Endodermal cell (in vitro differentiated cells): ENCODE data around the gene OR1F1. TPM values are rescaled to one million over a fixed set of nuclear protein-coding genes. Genes with fewer than 3 reads are reported as not detected.

Experiments used
- DNase-seq: peaks from one replicate; pipeline ENCODE4 v3.0.0-alpha.2; 2017
- H3K27ac ChIP-seq: 2 replicates; pipeline ENCODE4 v1.5.1; 2013; ENCODE audit warnings: mild to moderate bottlenecking, low read depth, low read length, moderate library complexity
- H3K27me3 ChIP-seq: 2 replicates; pipeline ENCODE4 v1.6.1; 2013; ENCODE audit warnings: mild to moderate bottlenecking, low read length, moderate library complexity; ENCODE audit not compliant: insufficient read depth, control insufficient read depth, poor library complexity, severe bottlenecking
- H3K36me3 ChIP-seq: 2 replicates; pipeline ENCODE4 v1.7.0; 2013; ENCODE audit warnings: mild to moderate bottlenecking, low read length, moderate library complexity; ENCODE audit not compliant: control insufficient read depth, insufficient read depth
- H3K4me1 ChIP-seq: one replicate; pipeline ENCODE4 v1.7.0; 2013; ENCODE audit warnings: low read length; ENCODE audit not compliant: control insufficient read depth, insufficient read depth
- H3K4me3 ChIP-seq: 2 replicates; pipeline ENCODE4 v1.5.1; 2013; ENCODE audit warnings: mild to moderate bottlenecking, low read length, moderate library complexity
- H3K9ac ChIP-seq: 2 replicates; pipeline ENCODE4 v1.6.1; 2013; ENCODE audit warnings: mild to moderate bottlenecking, low read length, moderate library complexity; ENCODE audit not compliant: poor library complexity, severe bottlenecking; ENCODE audit errors: extremely low read depth
- H3K9me3 ChIP-seq: 2 replicates; pipeline ENCODE4 v1.6.1; 2013; ENCODE audit warnings: mild to moderate bottlenecking, low read length, moderate library complexity; ENCODE audit not compliant: control insufficient read depth
- H3K27ac Mint-ChIP-seq: 2 replicates; pipeline ENCODE4 v1.8.0; 2020; ENCODE audit warnings: mixed read lengths
- H3K27me3 Mint-ChIP-seq: 2 replicates; pipeline ENCODE4 v1.8.0; 2021; ENCODE audit warnings: mild to moderate bottlenecking, mixed read lengths; ENCODE audit not compliant: insufficient read depth
- H3K36me3 Mint-ChIP-seq: 2 replicates; pipeline ENCODE4 v1.8.0; 2020; ENCODE audit warnings: low read depth, mixed read lengths
- H3K4me1 Mint-ChIP-seq: 2 replicates; pipeline ENCODE4 v1.8.0; 2020; ENCODE audit warnings: mixed read lengths
- H3K4me3 Mint-ChIP-seq: 2 replicates; pipeline ENCODE4 v1.8.0; 2020; ENCODE audit warnings: mild to moderate bottlenecking, moderate library complexity, mixed read lengths
- H3K9me3 Mint-ChIP-seq: 2 replicates; pipeline ENCODE4 v1.8.0; 2020; ENCODE audit warnings: mild to moderate bottlenecking, mixed read lengths
- CTCF ChIP-seq: fragments of 200-600 bp; sonication (generic); conservative IDR thresholded peaks from 2 replicates; pipeline ENCODE4 v1.5.0; 2021; ENCODE audit warnings: antibody characterized with exemption, mild to moderate bottlenecking
- WGBS, 2 experiments: methylation state at CpG; one replicate each; pipeline versions ENCODE4 v1.1.5 to v1.1.7; 2013; ENCODE audit warnings: missing lambda C conversion rate in 2 of 2, mixed read lengths in 1 of 2; ENCODE audit not compliant: insufficient coverage in 1 of 2, insufficient read length in 1 of 2; 5-methylcytosine and 5-hydroxymethylcytosine counted together
- total RNA-seq, 2 donors: library from RNA; stranded (reverse); fragmentation: NEBNext Ultra II Directional in 1 of 2; extraction: Animal tissue kit (Norgen Biotek cat#: 25700) in 1 of 2; gene quantifications; 2 replicates in 1 of 2; 3 replicates in 1 of 2; pipeline ENCODE4 v1.2.1, GENCODE V29; 2021

Gene OR1F1
- total RNA-seq, 2 donors from 2014 or later: 0.29 TPM; not detected in 1

DNA sequence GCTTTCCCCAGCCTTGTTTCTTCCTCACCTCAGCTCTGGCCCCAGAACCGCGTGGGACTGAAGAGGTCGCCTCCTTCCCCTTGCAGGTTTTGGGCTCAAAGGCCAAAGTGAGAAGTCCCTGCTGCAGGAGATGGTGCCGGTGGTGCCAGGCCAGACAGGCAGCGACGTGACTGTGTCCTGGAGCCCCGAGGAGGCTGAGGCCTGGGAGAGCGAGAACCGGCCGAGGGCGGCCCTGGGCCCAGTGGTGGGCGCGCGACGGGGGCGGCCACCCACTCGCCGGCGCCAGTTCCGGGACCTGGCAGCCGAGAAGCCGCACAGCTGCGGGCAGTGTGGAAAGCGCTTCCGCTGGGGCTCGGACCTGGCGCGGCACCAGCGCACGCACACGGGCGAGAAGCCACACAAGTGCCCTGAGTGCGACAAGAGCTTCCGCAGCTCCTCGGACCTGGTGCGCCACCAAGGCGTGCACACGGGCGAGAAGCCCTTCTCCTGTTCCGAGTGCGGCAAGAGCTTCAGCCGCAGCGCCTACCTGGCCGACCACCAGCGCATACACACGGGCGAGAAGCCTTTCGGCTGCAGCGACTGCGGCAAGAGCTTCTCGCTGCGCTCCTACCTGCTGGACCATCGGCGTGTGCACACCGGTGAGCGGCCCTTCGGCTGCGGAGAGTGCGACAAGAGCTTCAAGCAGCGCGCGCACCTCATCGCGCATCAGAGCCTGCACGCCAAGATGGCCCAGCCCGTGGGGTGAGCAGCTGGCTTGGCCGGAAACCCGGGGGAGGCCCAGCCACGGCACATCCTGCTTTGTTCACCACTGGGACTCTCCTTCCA lies 47.2 kb upstream of the OR1F1 start:
- Histone ChIP-seq H3K36me3 (no peaks in the 10 kb centered on the region), H3K27ac (no peak overlapping the region), H3K4me3 (no peak overlapping the region), H3K27me3 (no peaks in the 10 kb centered on the region), H3K9ac (no peak overlapping the region), H3K4me1 (no peaks in the 10 kb centered on the region), H3K9me3 (no peaks in the 10 kb centered on the region)
- Mint-ChIP-seq H3K9me3 (no peaks in the 10 kb centered on the region), H3K4me3 (no peak overlapping the region), H3K27me3 (peaks cover 4% of the 10 kb centered on the region), H3K27ac (no peak overlapping the region), H3K36me3 (peaks cover 14% of the 10 kb centered on the region), H3K4me1 (peaks cover 1% of the 10 kb centered on the region)
- TF ChIP-seq CTCF: no peak
- no peak for DNase-seq
- WGBS, 2 experiments: 94 to 97% methylated on average over 59 to 69 of the region's 69 CpGs

DNA sequence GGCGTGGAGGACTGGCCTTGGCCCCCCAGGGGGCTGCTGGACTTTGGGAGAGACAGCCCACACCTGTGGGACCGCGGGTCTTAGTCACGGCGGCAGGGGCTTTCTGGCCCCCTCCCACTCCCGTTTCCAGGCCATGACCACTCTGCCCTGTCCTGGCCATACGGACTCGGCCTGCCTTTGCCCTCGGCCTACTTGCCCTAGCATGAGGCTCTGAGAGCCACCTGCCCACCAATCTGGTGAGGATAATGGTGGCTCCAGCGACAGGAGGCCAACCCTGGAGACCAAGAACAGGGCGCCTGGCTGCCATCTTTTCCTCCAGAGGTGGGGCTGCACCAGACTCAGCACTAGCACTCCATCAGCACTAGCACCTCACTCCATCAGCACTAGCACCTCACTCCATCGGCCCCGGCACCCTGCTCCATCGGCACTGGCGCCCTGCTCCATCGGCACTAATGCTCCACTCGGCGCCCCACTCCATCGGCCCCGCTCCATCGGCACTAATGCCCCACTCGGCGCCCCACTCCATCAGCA lies 46.2 kb upstream of the OR1F1 start:
- H3K27me3 Mint-ChIP-seq: peaks cover 7% of the 10 kb centered on the region
- H3K9me3 Mint-ChIP-seq: no peaks in the 10 kb centered on the region
- 95 to 100% methylated on average over 1 to 23 of the region's 23 CpGs for WGBS, 2 experiments

GRCh38 chr16:3142327-3142726 lies 45.7 kb upstream of the OR1F1 start:
- Histone ChIP-seq H3K27me3 (peaks cover under 1% of the 10 kb centered on the region), H3K27ac (no peak overlapping the region), H3K9me3 (no peaks in the 10 kb centered on the region), H3K4me3 (no peak overlapping the region), H3K9ac (no peak overlapping the region), H3K4me1 (no peaks in the 10 kb centered on the region), H3K36me3 (no peaks in the 10 kb centered on the region)
- TF ChIP-seq CTCF: no peak
- H3K4me3 Mint-ChIP-seq: no peak overlapping the region
- no peaks in the 10 kb centered on the region for H3K9me3 Mint-ChIP-seq
- no peak overlapping the region for H3K27ac Mint-ChIP-seq
- no peaks in the 10 kb centered on the region for H3K4me1 Mint-ChIP-seq
- peaks cover 7% of the 10 kb centered on the region for H3K27me3 Mint-ChIP-seq
- peaks cover 14% of the 10 kb centered on the region for H3K36me3 Mint-ChIP-seq
- no peak for DNase-seq
- WGBS, 2 experiments: 96% methylated on average over 19 to 22 of the region's 22 CpGs

More for the DNA sequence above, 46.2 kb upstream of the OR1F1 start:
- H3K4me1 Mint-ChIP-seq: no peaks in the 10 kb centered on the region
- peaks cover 14% of the 10 kb centered on the region for H3K36me3 Mint-ChIP-seq
- no peak overlapping the region for H3K4me3 Mint-ChIP-seq
- no peak for TF ChIP-seq CTCF
- no peaks in the 10 kb centered on the region for H3K9me3 ChIP-seq
- no peaks in the 10 kb centered on the region for H3K4me1 ChIP-seq
- H3K4me3 ChIP-seq: no peak overlapping the region
- no peaks in the 10 kb centered on the region for H3K36me3 ChIP-seq
- no peak overlapping the region for H3K27ac ChIP-seq
- H3K27me3 ChIP-seq: no peaks in the 10 kb centered on the region
- no peak overlapping the region for H3K27ac Mint-ChIP-seq
- no peak overlapping the region for H3K9ac ChIP-seq
- no peak for DNase-seq
